ENCODE results near the gene ASAP3.

DNA sequence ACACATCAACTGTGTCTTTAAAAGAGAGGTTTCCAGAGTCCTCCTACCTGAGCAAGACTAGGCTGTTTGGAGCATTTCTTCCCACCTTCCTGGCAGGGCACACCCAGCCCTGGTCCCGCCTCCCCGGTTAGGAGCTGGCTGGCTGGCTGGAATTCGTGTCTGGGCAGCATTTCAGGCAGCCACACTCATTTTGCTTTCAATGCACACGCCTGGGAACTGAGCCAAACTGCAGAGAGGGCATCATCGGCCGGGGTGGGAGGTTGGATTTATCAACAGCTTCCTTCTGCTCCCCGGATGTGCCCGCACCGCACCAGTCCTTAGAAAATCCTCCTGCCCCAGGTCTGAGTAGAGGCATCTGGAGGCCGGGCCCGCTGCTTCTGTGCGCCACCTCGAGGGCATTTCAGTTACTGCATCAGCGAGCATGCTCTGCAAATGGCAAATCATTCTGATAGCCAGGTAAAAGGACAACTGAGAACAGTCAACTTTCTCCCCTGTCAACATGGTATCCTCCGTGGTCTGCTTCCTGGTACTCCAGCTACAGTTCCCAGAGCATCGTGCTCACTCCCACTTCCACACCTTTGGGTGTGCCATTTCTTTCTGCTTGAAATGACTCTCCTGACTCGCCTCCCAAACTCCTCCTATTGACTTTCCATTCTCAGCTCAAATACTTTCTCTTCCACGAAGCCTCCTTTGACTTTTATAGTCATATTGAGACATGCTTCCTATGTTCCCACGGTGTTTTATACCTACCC is 80.1 kb downstream of the ASAP3 start:
- TF ChIP-seq, protein P1, sequence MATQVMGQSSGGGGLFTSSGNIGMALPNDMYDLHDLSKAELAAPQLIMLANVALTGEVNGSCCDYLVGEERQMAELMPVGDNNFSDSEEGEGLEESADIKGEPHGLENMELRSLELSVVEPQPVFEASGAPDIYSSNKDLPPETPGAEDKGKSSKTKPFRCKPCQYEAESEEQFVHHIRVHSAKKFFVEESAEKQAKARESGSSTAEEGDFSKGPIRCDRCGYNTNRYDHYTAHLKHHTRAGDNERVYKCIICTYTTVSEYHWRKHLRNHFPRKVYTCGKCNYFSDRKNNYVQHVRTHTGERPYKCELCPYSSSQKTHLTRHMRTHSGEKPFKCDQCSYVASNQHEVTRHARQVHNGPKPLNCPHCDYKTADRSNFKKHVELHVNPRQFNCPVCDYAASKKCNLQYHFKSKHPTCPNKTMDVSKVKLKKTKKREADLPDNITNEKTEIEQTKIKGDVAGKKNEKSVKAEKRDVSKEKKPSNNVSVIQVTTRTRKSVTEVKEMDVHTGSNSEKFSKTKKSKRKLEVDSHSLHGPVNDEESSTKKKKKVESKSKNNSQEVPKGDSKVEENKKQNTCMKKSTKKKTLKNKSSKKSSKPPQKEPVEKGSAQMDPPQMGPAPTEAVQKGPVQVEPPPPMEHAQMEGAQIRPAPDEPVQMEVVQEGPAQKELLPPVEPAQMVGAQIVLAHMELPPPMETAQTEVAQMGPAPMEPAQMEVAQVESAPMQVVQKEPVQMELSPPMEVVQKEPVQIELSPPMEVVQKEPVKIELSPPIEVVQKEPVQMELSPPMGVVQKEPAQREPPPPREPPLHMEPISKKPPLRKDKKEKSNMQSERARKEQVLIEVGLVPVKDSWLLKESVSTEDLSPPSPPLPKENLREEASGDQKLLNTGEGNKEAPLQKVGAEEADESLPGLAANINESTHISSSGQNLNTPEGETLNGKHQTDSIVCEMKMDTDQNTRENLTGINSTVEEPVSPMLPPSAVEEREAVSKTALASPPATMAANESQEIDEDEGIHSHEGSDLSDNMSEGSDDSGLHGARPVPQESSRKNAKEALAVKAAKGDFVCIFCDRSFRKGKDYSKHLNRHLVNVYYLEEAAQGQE (IDR thresholded peaks at IDR 0.05), result no peak
- no peak; a peak in 1 of 5 replicates for TF ChIP-seq EP300 (IDR thresholded peaks at IDR 0.05)
- TF ChIP-seq, protein P2, sequence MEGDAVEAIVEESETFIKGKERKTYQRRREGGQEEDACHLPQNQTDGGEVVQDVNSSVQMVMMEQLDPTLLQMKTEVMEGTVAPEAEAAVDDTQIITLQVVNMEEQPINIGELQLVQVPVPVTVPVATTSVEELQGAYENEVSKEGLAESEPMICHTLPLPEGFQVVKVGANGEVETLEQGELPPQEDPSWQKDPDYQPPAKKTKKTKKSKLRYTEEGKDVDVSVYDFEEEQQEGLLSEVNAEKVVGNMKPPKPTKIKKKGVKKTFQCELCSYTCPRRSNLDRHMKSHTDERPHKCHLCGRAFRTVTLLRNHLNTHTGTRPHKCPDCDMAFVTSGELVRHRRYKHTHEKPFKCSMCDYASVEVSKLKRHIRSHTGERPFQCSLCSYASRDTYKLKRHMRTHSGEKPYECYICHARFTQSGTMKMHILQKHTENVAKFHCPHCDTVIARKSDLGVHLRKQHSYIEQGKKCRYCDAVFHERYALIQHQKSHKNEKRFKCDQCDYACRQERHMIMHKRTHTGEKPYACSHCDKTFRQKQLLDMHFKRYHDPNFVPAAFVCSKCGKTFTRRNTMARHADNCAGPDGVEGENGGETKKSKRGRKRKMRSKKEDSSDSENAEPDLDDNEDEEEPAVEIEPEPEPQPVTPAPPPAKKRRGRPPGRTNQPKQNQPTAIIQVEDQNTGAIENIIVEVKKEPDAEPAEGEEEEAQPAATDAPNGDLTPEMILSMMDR (IDR thresholded peaks at IDR 0.05), result peak; percentile 78
- TF ChIP-seq TP53 (CRISPR knock-in tag; IDR thresholded peaks at IDR 0.05), result no peak
- TF ChIP-seq, protein P3, sequence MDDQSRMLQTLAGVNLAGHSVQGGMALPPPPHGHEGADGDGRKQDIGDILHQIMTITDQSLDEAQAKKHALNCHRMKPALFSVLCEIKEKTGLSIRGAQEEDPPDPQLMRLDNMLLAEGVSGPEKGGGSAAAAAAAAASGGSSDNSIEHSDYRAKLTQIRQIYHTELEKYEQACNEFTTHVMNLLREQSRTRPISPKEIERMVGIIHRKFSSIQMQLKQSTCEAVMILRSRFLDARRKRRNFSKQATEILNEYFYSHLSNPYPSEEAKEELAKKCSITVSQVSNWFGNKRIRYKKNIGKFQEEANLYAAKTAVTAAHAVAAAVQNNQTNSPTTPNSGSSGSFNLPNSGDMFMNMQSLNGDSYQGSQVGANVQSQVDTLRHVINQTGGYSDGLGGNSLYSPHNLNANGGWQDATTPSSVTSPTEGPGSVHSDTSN (IDR thresholded peaks at IDR 0.05), result no peak
- TF ChIP-seq POLR2A (IDR thresholded peaks at IDR 0.05; ENCODE audit: low read length), result no peak
- peak; percentile 87 for TF ChIP-seq SMC3 (IDR thresholded peaks at IDR 0.05)
- no peak for TF ChIP-seq KDM5A (IDR thresholded peaks at IDR 0.05)
- TF ChIP-seq CEBPB (IDR thresholded peaks at IDR 0.05), result no peak
- TF ChIP-seq MAFK (IDR thresholded peaks at IDR 0.05; ENCODE audit: partially characterized antibody), result peak; percentile 64
- no peak for TF ChIP-seq FOSL2 (IDR thresholded peaks at IDR 0.05)
- no peak for TF ChIP-seq FOSL2 (CRISPR knock-in tag; IDR thresholded peaks at IDR 0.05)
- TF ChIP-seq PHF8 (IDR thresholded peaks at IDR 0.05; ENCODE audit: borderline replicate concordance, low read depth), result no peak
- TF ChIP-seq BHLHE40 (IDR thresholded peaks at IDR 0.05; ENCODE audit: low read depth, low read length), result no peak

All from A549 (cell line).